Measurements from ENCODE around the gene NFIA. TPM values are rescaled to one million over a fixed set of nuclear protein-coding genes. Genes with fewer than 3 reads are reported as not detected.
A peak's percentile ranks its signal among the peaks of the same experiment; 100 is the strongest.

NFIA gene
- total RNA-seq, 2 donors from 2014 or later: 75.3 to 81.3 TPM

- Histone ChIP-seq H3K9me3 (no peaks in the 10 kb centered on the region), H3K27ac (no peak overlapping the region), H3K4me1 (peaks cover 0 to 17% of the 10 kb centered on the region in 2 donors), H3K27me3 (no peaks in the 10 kb centered on the region), H3K36me3 (no peaks in the 10 kb centered on the region), H3K4me3 (no peak overlapping the region)
- DNase-seq (ENCODE audit: low spot score): no peak
- no peak for TF ChIP-seq CTCF (IDR thresholded peaks at IDR 0.05)
Measured at GRCh38 chr1:61494000-61494399, 411.6 kb downstream of the NFIA start.

GRCh38 chr1:61496501-61496900 lies 414.1 kb downstream of the NFIA start:
- DNase-seq (ENCODE audit: low spot score): no peak
- TF ChIP-seq CTCF (IDR thresholded peaks at IDR 0.05): no peak
- Histone ChIP-seq H3K27me3 (no peaks in the 10 kb centered on the region), H3K4me1 (peaks cover 0 to 10% of the 10 kb centered on the region in 2 donors), H3K4me3 (no peak overlapping the region), H3K36me3 (no peaks in the 10 kb centered on the region), H3K27ac (peak overlapping the region in 1 of 2 donors; percentile 32), H3K9me3 (no peaks in the 10 kb centered on the region)

GRCh38 chr1:61497013-61497412 lies 414.7 kb downstream of the NFIA start:
- Histone ChIP-seq H3K4me1 (peaks cover 0 to 6% of the 10 kb centered on the region in 2 donors), H3K27ac (no peak overlapping the region), H3K27me3 (no peaks in the 10 kb centered on the region), H3K9me3 (no peaks in the 10 kb centered on the region), H3K4me3 (no peak overlapping the region), H3K36me3 (no peaks in the 10 kb centered on the region)
- no peak for TF ChIP-seq CTCF (IDR thresholded peaks at IDR 0.05)
- DNase-seq (ENCODE audit: low spot score): no peak

- no peaks in the 10 kb centered on the region for H3K9me3 ChIP-seq
- TF ChIP-seq CTCF (IDR thresholded peaks at IDR 0.05): no peak
- DNase-seq (ENCODE audit: low spot score): no peak
- no peak overlapping the region for H3K4me3 ChIP-seq
- peaks cover 0 to 6% of the 10 kb centered on the region in 2 donors for H3K4me1 ChIP-seq
- no peak overlapping the region for H3K27ac ChIP-seq
- H3K36me3 ChIP-seq: no peaks in the 10 kb centered on the region
- H3K27me3 ChIP-seq: no peaks in the 10 kb centered on the region
Measured at GRCh38 chr1:61498342-61498741, 416.0 kb downstream of the NFIA start.

GRCh38 chr1:61501971-61502916 lies 419.9 kb downstream of the NFIA start:
- Histone ChIP-seq H3K4me1 (peaks cover 0 to under 1% of the 10 kb centered on the region in 2 donors), H3K27me3 (no peaks in the 10 kb centered on the region), H3K27ac (no peak overlapping the region), H3K36me3 (no peaks in the 10 kb centered on the region), H3K9me3 (no peaks in the 10 kb centered on the region), H3K4me3 (no peak overlapping the region)
- no peak for DNase-seq (ENCODE audit: low spot score)
- no peak for TF ChIP-seq CTCF (IDR thresholded peaks at IDR 0.05)
